NCI-H187 (cell line): Measurements from ENCODE around the gene TAF3.

Source experiments
- DNase-seq, 2 experiments: peaks; one replicate each; lab custom pipeline; 2025; lab: John Stamatoyannopoulos, UW

TAF3 gene

DNA sequence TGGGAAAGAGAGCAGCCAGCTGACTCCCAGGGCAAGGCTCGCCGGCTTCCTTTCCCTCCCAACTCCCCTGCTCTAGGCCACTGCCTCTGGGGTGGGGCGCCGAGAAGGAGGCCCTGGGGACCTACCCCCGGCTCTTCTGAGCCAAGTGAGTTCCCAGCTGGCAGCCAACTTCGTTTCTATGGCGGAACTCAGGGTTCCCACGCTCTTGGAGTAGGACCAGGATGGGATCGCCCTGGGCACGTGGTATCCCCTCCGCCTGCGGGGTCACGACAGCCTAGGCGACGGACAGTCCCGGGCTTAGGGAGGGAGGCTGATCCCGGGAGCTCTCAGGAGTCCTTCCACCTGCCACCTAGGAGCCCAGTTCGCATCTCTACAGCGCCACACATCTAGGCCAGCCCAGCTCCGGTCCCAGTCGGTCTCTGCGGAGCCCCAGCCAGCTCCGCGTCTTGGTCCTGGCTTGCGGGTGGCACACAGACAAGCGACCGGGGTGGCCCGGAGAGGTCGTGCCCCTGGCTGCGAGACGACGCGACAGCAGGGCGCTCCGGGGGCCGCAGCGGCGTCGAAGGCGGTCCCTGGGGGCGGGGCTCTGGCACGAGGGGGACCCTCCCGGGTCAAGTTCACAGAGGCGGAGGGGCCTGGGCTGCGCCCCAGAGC is 215.6 kb downstream of the TAF3 start:
- no peak for DNase-seq

DNA sequence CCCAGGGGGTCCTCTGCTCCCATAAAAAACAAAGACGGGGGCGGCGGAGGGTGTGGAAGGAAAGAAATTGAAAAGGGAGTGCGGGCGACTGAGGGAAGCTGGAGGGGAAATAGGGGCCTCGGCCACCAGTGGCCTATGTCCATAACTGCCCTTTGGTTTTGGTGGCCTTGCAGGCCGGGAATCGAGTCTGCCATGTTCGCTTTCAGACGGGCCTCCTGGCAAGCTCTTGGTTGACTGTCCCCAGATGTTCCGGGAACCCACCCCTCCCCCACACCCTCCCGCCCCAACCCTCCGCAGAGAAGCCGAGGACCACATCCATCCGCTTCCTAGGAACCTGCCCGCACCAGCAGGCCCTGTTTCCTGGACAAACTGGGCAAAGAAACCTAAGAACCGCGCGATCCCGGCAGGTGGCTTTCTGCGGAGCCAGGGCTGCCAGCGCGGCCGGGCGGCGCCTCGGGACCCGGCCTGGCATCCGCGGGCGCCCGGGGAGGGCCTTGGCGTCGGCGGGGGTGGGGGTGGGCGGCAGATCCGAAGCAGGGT is 216.2 kb downstream of the TAF3 start:
- DNase-seq = no peak

DNA sequence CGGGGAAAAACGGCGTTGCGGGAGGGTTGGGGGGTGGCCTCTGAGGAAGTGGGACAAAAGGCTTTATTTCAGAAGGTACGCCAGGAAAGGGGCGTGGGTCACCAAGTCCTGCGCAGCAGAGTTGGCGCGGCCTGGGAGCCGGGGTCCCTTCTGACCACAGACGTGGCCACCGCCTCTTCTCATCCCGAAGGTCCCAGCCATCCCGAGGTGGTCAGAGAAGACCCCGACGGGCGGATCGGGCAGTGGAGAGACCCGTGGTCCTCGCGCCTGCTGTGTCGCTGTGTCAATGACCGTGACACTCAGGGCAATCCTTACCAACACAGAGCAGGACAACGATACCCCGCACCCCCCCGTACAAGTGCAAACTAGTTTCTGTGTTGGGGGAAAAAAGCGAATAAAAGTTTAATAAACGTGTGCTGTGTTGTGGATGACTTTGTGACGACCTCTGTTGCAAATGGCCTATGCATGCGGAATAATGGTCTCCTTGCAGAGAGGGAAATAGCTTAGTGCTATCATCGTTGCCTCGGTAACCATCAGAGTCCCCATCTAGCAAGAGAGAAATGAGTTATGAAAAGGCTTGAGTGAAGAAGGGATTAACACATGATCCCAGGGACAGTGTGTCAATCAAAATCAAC is 216.8 kb downstream of the TAF3 start:
- no peak for DNase-seq

DNA sequence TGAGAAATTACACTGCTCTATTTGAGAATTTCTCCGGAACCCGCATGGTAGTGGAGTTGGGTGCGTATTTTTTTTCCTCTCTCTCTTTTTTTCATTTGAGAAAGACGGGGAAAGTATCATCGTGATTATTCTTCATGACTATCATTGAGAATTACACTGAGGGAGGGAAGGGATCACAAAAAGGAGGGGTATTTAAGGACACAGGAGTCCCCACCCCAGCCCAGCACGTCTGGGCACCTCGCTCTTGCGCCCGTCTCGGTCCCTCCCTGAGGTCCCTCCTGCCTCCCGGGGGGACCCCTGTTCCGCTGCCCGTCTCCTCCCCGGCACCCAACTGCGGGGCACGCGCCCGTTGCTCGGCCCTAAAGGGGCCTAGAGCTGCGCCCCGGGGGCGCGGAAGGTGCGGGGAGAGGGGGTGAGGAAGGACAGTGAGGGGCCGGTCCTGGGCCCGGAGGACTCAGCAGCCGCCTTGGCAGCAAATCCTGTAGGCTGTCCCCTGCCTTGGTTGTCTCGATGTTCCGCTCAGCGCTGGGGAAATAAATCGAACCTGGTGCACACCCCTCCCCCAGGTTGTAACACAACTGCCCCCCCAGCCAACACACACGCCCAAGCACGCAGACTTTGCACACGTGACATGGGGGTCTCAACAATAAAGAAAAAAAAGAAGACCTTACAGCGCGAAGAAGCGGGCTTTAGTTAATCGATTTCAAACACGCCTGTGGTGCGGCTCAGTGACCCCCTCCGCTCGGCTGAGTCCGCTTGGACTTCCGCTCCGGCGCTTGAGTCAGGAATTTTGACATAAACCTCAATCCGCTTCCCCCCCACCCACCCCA is 217.6 kb downstream of the TAF3 start:
- no peak for DNase-seq

DNA sequence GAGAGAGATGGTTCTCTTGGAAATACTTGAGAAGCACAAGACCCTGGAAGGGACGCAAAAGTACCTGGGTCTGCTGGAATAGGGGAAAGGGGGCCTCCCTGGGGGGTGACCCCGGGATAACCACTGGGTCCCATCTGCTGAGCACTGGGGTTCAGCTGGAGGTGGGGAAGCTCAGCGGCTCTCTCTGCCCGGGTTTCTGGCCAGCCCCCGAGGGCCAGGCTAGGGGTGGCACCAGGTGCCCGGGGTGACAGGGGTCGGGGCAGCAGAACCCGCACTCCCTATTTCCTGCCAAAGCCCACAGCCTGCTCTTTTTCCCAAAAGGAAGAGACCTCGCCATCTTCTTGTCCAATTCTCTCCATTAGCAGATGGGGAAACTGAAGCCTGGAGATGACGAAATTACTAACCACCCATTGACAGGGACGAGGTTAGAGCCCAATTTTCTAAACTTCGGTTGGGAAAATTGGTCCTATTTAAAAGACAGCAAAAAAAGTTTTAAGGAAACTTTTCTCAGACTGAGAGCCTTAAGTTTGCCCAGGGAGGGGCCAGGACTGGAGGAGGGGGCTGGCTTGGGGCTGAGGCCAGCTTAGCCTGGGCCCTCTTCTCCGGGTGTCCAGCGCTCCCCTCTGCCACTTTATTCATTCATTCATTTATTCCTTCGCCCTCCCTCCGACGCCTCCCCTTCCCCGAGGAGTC is 218.3 kb downstream of the TAF3 start:
- DNase-seq = no peak

DNA sequence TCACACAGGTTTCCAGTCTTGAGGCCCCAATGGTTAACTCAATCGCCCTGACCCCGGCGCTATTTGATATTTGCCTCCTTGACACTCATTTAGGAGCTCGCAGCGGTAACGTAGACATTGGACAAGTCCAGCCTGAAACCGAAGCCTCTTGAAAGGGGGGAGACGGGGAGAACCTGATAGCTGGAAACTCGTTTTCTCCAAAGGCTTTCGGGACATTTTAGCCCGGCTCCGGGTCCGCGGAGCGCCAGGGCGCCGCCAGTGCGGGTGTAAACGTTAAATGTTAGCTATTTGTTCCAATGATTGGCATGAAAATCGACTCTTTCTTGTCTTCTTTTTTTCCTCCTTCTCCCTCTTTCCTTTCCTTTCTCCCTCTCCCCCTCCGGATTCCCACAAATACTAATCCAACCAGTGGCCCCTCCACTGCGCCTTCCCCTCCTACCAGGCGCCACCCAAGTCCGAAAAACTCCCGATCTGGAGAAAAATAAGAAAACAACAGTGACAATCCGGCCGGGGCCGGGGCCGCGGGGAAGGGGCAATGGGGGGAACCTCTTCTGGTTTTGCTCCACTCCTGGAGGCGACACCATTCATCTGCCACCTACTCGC is 219.0 kb downstream of the TAF3 start:
- no peak for DNase-seq

DNA sequence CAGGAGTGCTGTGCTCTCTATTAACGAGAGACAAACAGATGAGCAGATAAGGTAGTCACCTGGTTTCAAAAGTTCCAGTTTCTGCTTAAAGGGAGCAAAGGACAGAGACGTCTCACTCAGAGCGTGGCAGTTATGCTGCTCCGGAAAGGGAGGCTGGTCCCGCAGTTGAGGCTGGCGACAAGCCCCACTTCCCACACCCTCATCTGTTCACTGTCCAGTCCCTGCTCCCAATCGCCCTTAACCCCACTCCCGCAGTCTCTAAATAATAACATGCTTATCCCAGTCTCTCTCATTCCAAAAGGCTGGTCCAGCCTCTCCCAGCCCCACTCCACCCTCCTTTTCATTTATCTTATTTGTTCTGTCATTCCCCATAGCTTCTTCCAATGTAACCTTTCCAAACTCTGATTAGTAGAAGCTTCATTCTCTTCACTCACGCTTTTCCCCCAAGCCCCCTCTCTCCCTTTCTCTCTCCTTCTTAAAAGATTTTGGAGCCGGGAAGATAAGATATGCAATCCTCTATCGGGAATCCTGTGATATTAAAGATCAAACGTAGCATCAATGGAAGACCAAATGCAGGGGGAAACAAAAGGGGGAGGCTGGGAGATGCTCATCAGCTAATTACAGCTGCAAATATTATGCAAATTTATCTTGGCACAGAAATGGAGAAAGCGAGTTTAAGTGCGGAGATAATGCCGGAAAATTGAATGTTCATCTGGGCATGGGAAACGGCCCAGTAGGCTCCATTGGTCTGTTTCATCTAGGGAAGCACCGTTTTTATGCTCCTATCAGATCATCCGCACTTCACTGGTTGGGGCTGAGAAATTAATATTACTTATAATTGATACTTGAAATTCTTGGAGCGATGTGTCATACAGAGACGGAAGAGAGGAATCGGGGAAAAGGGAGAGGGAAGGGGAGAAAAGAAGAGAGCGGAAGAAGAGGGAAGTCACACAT is 219.9 kb downstream of the TAF3 start:
- DNase-seq = no peak

DNA sequence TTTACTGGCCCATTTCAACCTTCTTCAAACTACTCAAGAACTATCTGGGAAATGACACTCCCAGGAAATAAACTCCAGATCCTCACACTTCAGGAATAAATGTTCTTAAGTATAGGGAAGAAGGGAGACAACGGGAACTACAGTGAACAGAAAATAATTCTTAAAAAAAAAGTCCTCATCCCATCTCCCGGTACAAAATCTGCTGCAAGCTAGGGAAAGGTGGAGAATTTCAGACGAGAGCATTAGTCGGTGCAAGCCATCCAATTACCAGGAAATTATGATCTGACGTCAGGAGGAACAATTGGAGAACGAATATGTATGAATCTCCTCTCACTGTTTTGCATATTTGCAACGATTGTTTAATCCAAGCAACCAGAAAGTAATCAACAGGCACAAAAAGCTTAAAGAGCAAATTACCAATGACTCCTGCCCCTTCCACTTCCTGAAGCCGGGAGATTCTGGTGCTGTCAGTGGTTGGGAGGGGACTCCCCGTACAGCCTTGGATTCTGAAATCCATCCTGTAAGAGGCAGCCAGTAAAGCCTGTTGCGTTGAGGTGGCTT is 221.1 kb downstream of the TAF3 start:
- no peak for DNase-seq

DNA sequence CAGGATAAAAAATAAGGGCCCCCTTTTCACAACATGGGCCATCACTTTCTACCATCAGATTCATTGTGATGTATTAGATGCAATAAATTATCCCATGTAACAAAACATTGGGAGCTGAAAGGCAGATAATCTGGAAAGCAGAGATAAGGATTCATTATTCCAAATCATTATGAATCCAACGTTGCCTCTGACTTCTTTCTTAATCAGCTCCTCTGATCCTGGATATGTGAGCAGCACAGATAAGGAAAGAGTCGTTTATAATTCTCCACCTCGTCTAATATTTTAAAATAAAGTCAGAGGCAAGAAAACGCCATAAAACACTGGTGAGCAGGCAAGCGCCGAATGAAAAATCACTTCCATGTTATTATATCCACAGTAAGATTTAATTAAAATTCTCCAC is 222.3 kb downstream of the TAF3 start:
- DNase-seq = no peak

DNA sequence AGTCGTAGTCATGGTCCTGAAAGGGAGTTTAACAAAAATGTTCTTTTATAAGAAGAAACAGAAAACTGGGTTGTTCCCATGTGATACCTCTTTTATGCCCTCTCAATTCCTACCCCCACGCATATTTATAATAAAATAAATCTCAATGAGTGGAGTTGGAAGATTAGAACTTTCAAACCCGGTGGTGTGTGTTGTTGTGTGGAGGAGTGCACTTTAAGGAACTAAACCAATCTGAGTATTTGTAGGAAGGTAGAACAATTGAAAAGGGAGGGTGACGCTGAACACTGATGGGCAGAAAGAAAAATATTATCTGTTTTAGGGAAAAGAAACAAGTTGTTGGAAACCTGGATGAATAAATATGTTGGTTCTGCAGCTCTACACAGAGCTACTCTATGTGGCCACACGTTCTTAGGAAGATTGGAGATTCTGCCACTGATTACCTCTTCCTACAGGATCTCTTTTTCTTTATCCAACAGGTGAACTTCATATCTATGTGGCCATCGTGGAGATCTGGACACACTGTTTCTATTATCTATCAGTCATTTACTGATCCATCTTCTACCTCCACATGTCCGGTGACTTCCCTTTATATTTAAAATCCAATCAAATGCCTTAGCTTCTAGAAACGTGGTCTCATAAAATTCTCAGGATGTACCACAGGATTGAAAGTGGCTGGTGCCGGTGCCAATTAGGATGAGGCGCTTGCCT is 223.1 kb downstream of the TAF3 start:
- DNase-seq = no peak

DNA sequence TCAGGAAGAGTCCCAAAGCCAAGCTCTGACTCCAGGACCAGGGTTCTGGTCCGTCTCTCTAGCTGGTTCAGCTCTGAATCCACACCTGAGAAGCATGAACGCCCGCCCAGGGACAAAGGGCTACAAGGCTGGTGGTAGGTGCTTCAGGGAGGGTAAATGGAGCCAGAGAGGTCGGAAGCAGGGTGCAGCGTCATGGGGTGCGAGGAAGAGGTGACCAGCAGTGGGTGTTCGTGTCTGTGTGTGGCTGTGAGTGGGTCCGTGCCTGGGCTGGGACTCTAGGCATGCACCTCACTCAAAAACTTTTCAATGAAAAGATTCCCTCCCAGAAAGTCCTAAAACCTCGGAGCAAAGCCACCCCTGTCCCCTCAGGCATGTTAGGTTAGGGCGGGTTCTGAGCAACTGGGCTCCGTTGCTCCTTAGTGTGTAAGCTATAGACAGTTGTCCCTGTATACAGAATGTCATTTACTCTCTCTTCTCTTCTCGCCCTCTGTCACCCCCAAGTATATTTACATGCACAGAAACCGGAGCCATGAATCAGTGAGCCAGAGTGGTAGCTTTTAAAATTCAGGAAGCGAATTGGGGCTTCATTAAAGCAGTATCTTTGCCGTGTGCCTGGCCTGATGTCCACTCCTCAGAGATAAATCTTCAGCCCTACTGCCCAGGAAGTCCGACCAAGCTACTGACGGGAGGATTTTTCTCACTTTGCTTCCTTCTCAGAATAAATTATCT is 223.9 kb downstream of the TAF3 start:
- DNase-seq = no peak

DNA sequence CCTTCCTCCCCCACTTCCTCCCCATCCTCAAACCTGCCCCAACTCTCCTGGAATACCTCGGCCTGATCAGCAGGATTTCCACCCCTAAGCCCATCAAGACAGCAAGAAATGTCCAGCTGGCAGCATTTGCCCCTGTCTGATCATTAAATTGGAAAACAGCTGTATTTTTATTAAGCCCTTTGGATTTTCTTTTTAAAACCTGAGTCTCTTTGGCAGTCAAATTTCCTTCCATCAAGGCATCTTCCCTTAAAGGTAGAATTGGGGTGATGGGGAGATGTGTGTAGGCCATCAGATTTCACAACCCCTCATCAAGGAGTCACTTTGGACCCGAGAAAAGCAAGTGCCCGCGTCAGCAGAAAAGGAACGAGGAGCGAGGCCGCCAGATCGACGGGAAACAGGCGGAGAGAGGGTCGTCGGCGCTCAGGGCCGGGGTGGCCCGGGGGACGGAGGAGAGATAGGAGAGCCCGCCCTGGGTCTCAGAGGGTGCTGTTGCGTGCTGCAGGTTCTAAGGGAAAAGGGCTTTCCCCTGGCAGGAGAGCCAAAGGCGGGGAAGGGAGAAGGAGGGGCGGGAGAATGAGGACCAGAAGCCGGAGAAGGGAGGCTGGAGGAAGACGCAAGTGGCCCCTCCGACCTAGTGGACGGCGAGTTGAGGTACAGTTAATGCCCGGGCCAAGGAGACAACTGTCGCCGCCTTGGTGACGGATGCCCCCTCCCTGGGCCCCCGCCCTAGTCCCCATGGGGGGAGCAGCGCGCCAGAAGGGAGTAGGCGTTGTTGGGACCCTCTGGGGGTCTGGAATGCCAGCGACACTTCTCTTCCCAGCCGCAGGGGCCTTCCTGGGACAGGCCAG is 224.6 kb downstream of the TAF3 start:
- DNase-seq = no peak

DNA sequence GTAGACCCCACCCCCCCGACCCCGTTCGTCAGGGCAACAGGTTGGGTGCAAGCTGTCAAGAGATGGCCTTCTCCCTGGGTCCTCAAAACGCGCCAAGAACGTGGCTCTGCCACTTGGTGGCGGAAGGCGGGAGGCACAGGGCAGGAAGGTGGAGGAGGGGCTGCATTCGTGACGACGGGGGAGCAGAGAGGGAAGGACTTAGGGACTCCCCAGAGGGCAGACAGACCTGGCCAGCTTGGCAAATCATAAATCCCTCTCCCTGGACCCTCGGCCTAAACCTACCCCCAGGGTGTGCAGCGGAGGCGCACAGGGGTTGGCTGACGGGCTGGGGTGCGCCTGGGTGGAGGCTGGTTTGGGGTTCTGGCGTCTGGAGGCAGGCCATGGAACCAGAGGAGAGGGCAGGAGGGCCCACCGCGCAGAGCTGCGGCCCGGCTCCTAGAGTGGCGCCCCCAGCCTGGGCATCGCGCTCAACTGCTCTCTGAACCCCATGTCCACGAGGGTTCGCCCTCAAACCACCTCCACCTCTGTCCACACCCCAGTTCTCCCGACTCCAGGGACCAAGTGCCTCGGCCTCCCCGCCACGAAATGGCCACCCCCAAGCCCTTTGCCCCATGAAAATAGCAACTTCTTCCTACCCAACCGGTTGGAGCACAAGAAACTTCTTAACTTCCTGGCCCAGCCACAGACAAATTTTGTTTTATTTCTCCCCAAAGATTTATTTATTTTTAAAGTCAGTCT is 225.4 kb downstream of the TAF3 start:
- no peak for DNase-seq

DNA sequence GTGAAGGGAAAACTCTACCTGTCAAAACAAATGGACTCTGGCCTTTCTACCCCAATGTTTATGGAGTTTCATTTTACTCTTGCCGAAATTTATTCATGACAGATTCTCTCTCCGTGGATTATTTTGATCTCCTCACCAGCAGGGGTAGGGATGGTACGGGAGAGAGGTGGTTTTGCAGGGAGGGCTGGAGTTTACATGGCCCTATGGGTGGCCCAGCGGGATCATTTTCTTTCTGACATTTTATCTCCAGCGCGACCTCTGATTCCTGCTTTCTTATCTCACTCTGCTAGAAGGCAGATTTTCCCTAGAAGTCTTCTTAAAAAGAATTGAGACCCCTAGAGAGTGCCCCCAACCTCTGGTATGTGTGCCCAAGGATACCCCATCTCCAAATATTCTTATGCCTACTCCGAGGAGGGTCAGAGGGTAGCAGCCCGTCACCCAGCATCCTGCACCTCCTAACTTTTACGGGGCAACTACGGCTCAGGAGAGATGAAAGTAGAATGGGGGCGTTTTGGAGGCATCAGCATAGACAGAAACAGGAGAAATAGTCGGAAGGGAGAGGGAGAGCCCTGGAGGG is 226.1 kb downstream of the TAF3 start:
- DNase-seq = no peak

DNA sequence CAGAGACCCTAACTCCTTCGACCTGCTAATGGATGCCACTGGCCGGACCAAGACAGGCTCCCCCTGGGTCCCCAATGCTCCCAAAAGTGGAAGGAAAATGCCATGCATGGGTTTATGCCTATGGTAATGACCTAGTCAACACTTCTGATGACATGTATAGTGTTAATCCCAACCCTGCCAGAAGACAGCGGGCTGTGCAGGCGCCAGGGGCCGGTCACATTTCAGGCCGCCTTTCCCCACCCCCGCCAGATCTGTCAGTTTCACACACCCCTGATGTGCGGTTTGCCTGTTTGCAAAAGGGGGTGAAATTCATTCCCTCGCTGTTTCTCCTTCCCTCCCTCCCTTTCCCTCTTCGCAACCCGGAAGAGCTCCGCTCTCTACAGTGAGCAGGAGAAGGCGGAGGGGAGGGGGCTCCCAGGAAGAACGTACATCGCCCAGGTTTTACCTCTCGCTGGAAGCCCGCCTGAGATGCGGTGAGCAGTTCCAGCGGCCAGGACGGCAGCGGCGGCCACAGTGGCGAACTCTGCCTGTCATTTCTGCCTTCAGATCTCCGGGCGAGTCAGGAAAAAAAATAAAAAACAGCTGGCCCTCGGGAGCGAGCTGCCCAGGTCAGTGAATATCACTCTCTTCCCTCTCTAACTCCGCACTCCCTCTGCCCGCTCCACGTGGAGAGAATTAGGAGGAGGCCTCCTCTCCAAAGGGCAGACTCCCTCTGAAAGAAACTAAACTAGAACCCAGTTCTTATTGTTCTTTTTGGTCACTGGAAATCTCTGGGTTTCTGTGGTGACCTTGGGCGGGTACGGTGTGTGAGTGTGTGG is 226.8 kb downstream of the TAF3 start:
- DNase-seq = no peak
